Measurements from ENCODE around the gene COLEC11. TPM values are rescaled to one million over a fixed set of nuclear protein-coding genes. Genes with fewer than 3 reads are reported as not detected.
"Not testable (repeated sequence)": the region's sequence is repeated elsewhere in the genome, so short reads cannot be mapped to it uniquely, and the experiment has no call there.

COLEC11 gene
- total RNA-seq, 1 donor from 2014 or later = not detected

DNA sequence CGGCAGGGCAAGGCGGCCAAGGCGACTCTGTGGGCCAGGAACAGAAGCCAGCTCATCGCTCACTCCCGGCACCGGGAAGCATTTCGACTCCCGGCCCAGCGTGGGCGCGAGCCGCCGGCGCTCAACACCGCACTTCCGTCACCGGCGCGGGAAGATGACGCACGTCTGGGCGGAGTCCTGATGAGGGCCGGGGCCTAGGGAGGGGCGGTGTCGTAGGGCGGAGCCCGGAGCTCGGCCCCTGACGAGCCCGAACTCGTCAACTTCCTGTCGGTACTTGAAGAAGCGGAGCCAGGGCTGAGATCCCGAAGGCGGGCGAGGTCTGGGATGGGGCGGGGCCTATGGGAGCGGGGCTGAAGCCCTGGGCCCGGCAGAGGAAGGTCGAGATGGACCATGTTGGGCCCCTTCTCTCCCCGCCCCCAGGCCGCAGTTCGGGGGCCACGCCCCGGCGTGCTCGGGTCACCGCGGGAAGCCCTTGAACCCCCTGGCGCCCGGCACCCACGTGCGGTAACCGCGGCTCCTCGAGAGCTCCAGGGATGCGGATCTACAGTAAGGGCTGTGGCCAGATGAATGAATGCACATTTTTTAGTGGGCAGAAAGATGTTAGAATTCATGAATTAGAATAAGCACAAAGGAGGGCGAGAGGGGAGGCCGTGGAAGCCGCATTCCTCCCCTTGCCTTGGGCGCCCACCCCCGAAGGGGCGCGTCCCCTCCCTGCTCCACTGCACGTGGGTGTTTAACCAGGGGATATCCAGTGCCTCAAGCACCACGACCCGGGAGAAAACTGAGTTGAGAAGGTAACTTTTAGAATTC is 36.5 kb upstream of the COLEC11 start, which contains the start of gene RNASEH1:
RNASEH1 (minus strand) TSS at position 129 of the 810 bp plus-strand sequence; CDS start at position 56, 73 bp downstream.
- H3K36me3 Mint-ChIP-seq (ENCODE audit: insufficient read depth) = peaks cover 14% of the 10 kb centered on the region
- H3K4me1 Mint-ChIP-seq (ENCODE audit: low read depth) = peaks cover 12% of the 10 kb centered on the region
- H3K27ac Mint-ChIP-seq = peak within 1 kb of the TSS; percentile 97
- TF ChIP-seq, protein P1, sequence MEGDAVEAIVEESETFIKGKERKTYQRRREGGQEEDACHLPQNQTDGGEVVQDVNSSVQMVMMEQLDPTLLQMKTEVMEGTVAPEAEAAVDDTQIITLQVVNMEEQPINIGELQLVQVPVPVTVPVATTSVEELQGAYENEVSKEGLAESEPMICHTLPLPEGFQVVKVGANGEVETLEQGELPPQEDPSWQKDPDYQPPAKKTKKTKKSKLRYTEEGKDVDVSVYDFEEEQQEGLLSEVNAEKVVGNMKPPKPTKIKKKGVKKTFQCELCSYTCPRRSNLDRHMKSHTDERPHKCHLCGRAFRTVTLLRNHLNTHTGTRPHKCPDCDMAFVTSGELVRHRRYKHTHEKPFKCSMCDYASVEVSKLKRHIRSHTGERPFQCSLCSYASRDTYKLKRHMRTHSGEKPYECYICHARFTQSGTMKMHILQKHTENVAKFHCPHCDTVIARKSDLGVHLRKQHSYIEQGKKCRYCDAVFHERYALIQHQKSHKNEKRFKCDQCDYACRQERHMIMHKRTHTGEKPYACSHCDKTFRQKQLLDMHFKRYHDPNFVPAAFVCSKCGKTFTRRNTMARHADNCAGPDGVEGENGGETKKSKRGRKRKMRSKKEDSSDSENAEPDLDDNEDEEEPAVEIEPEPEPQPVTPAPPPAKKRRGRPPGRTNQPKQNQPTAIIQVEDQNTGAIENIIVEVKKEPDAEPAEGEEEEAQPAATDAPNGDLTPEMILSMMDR (IDR thresholded peaks at IDR 0.05; ENCODE audit: unreplicated experiment) = no peak
- H3K27me3 Mint-ChIP-seq = no peaks in the 10 kb centered on the region
- peak; percentile 98 for DNase-seq (ENCODE audit: low spot score, unreplicated experiment)
- H3K4me3 Mint-ChIP-seq (ENCODE audit: low read depth) = peak within 1 kb of the TSS; percentile 87
- H3K9me3 Mint-ChIP-seq (ENCODE audit: low read depth) = no peaks in the 10 kb centered on the region

DNA sequence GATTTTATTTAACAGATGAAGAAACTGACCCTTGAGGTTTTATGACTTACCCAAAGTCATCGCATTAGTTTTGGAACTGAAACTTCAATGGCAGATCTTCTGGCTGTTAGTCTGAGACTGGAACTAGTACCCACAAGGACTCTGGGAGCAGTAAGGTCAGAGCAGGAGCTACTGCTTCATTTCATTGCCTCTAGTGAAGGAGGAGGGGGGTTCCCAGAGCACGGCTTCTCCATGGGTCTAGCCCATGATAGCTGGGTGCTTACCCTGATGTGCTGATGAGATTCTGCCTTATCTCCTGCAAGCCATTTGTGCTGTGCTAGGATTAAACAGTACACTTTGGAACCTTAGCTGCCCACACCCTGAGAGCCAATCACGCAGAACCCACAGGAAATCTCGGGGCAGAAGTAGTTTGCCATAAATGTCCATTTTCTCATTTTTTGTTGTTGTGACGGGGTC is 31.4 kb upstream of the COLEC11 start:
- TF ChIP-seq, protein P1 (IDR thresholded peaks at IDR 0.05; ENCODE audit: unreplicated experiment) = no peak
- no peak for DNase-seq (ENCODE audit: low spot score, unreplicated experiment)
- no peak overlapping the region for H3K4me3 Mint-ChIP-seq (ENCODE audit: low read depth)
- H3K4me1 Mint-ChIP-seq (ENCODE audit: low read depth) = peaks cover 6% of the 10 kb centered on the region
- no peak overlapping the region for H3K27ac Mint-ChIP-seq
- no peaks in the 10 kb centered on the region for H3K9me3 Mint-ChIP-seq (ENCODE audit: low read depth)
- H3K27me3 Mint-ChIP-seq = no peaks in the 10 kb centered on the region
- H3K36me3 Mint-ChIP-seq (ENCODE audit: insufficient read depth) = peaks cover 1% of the 10 kb centered on the region

DNA sequence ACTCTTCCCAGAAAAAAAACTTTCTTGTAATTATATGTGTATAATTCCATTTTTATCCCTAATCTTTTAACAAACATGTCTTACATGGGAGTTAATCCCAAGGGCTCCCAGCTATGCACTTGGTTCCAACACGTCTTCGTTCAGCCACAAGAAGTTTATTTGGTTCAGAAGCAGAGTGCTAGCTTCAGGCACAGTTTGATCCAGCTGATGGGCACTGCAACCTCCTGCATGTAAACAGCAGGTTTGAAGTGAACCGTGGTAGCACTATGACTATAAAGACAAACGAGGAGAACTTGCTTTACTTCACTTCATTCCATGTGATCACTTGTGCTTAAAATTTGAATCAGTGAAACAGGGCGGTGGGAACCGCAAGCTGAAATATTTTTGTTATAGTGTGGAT is 29.8 kb upstream of the COLEC11 start:
- no peak for DNase-seq (ENCODE audit: low spot score, unreplicated experiment)
- H3K4me1 Mint-ChIP-seq (ENCODE audit: low read depth) = no peaks in the 10 kb centered on the region
- no peaks in the 10 kb centered on the region for H3K9me3 Mint-ChIP-seq (ENCODE audit: low read depth)
- no peak overlapping the region for H3K27ac Mint-ChIP-seq
- TF ChIP-seq, protein P1 (IDR thresholded peaks at IDR 0.05; ENCODE audit: unreplicated experiment) = no peak
- H3K27me3 Mint-ChIP-seq = no peaks in the 10 kb centered on the region
- peaks cover 1% of the 10 kb centered on the region for H3K36me3 Mint-ChIP-seq (ENCODE audit: insufficient read depth)
- H3K4me3 Mint-ChIP-seq (ENCODE audit: low read depth) = no peak overlapping the region

DNA sequence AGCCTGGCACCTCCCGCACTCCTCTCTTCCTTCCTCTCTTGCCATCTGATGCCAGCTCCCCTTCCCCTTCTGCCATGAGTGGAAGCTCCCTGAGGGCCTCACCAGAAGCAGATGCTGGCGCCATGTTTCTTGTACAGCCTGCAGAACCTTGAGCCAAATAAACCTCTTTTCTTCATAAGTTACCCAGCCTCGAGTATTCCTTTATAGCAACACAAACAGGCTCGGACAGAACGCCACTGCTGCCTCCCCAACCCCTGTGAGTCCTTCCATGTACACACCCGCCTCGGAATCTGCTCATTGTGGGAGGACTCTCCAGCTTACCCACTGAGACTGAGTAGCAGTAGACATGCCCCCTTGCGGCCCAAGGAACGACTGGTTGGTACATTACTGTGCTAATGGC is 28.1 kb upstream of the COLEC11 start:
- DNase-seq (ENCODE audit: low spot score, unreplicated experiment) = no peak
- no peak overlapping the region for H3K4me3 Mint-ChIP-seq (ENCODE audit: low read depth)
- no peak overlapping the region for H3K27ac Mint-ChIP-seq
- H3K4me1 Mint-ChIP-seq (ENCODE audit: low read depth) = no peaks in the 10 kb centered on the region
- peaks cover 1% of the 10 kb centered on the region for H3K36me3 Mint-ChIP-seq (ENCODE audit: insufficient read depth)
- no peaks in the 10 kb centered on the region for H3K27me3 Mint-ChIP-seq
- H3K9me3 Mint-ChIP-seq (ENCODE audit: low read depth) = no peaks in the 10 kb centered on the region
- TF ChIP-seq, protein P1 (IDR thresholded peaks at IDR 0.05; ENCODE audit: unreplicated experiment) = no peak

DNA sequence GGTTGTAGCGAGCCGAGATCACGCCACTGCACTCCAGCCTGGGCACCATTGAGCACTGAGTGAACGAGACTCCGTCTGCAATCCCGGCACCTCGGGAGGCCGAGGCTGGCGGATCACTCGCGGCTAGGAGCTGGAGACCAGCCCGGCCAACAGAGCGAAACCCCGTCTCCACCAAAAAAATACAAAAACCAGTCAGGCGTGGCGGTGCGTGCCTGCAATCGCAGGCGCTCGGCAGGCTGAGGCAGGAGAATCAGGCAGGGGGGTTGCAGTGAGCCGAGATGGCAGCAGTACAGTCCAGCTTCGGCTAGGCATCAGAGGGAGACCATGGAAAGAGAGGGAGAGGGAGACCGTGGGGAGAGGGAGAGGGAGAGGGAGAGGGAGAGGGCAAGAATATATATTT is 25.3 kb upstream of the COLEC11 start:
- not testable (repeated sequence) for DNase-seq (ENCODE audit: low spot score, unreplicated experiment); H3K27me3 Mint-ChIP-seq; H3K9me3 Mint-ChIP-seq (ENCODE audit: low read depth); H3K36me3 Mint-ChIP-seq (ENCODE audit: insufficient read depth); H3K27ac Mint-ChIP-seq; H3K4me1 Mint-ChIP-seq (ENCODE audit: low read depth); H3K4me3 Mint-ChIP-seq (ENCODE audit: low read depth)

DNA sequence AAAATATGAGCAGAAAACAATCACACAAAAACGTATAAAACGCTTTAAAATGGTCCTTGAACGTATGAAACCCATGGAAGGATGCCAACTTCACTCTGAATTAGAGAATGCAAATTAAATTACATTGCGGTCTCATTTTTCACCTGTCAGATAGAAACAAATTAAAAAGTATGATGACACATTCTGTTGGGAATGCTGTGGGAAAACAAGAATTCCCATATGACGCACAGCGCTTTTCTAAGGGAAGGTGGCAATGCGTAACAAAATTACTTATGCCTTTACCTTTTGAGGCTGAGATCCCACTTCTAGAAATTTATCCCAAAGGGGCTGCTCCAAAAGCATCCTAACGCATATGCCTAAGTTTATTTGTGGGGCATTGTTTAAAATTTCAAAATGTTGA is 23.6 kb upstream of the COLEC11 start:
- TF ChIP-seq, protein P1 (IDR thresholded peaks at IDR 0.05; ENCODE audit: unreplicated experiment) = no peak
- Mint-ChIP-seq H3K4me3 (ENCODE audit: low read depth) (no peak overlapping the region), H3K36me3 (ENCODE audit: insufficient read depth) (peaks cover 6% of the 10 kb centered on the region), H3K4me1 (ENCODE audit: low read depth) (peaks cover 6% of the 10 kb centered on the region), H3K27ac (no peak overlapping the region), H3K27me3 (no peaks in the 10 kb centered on the region), H3K9me3 (ENCODE audit: low read depth) (no peaks in the 10 kb centered on the region)
- no peak for DNase-seq (ENCODE audit: low spot score, unreplicated experiment)
